Natural killer cell (primary cell): ENCODE measurements around the gene HYAL4. TPM values are rescaled to one million over a fixed set of nuclear protein-coding genes. Genes with fewer than 3 reads are reported as not detected.

Experiments used
- ATAC-seq, 3 donors: fragments of 150-1000 bp in 2 of 3; fragments of 200-7000 bp in 1 of 3; cut with Tn5 transposase; 1 replicate in 1 of 3; 2 replicates in 2 of 3; pipeline ENCODE4 v1.10.0; 2021; ENCODE audit warnings: mild to moderate bottlenecking in 2 of 3, moderate library complexity in 2 of 3
- DNase-seq, 2 donors: peaks; one replicate each; pipeline versions ENCODE4 v3.0.0 to v3.0.0-alpha.2; 2013 to 2021; ENCODE audit warnings: mixed read lengths in 1 of 2
- H3K27ac ChIP-seq: one replicate; pipeline ENCODE4 v1.5.1; 2013; ENCODE audit warnings: mild to moderate bottlenecking, low read length
- H3K27me3 ChIP-seq: one replicate; pipeline ENCODE4 v1.6.1; 2013; ENCODE audit warnings: low read length; ENCODE audit not compliant: control insufficient read depth, insufficient read depth
- H3K36me3 ChIP-seq: one replicate; pipeline ENCODE4 v1.6.1; 2013; ENCODE audit warnings: low read length; ENCODE audit not compliant: control insufficient read depth, insufficient read depth
- H3K4me1 ChIP-seq: one replicate; pipeline ENCODE4 v1.6.1; 2013; ENCODE audit warnings: low read length; ENCODE audit not compliant: control insufficient read depth, insufficient read depth
- H3K4me3 ChIP-seq: one replicate; pipeline ENCODE4 v1.5.1; 2013; ENCODE audit warnings: low read length
- H3K9me3 ChIP-seq: one replicate; pipeline ENCODE4 v1.6.1; 2013; ENCODE audit warnings: low read length; ENCODE audit not compliant: control insufficient read depth, insufficient read depth
- H3K27ac Mint-ChIP-seq, 2 donors: one replicate each; pipeline ENCODE4 v1.8.0; 2022; ENCODE audit warnings: mild to moderate bottlenecking in 2 of 2, mixed read lengths in 2 of 2, moderate library complexity in 1 of 2
- H3K27me3 Mint-ChIP-seq, 2 donors: one replicate each; pipeline ENCODE4 v1.8.0; 2022; ENCODE audit warnings: low read depth in 2 of 2, mixed read lengths in 2 of 2
- H3K36me3 Mint-ChIP-seq: one replicate; pipeline ENCODE4 v1.8.0; 2022; ENCODE audit warnings: mixed read lengths
- H3K4me1 Mint-ChIP-seq, 2 donors: one replicate each; pipeline ENCODE4 v1.8.0; 2022; ENCODE audit warnings: mixed read lengths in 2 of 2
- H3K4me3 Mint-ChIP-seq: one replicate; pipeline ENCODE4 v1.8.0; 2022; ENCODE audit warnings: mild to moderate bottlenecking, moderate library complexity, mixed read lengths
- H3K9me3 Mint-ChIP-seq, 2 donors: one replicate each; pipeline ENCODE4 v1.8.0; 2022; ENCODE audit warnings: mixed read lengths in 2 of 2
- WGBS: methylation state at CpG from one replicate; pipeline ENCODE4 v1.1.7; 2013; ENCODE audit warnings: missing lambda C conversion rate; ENCODE audit not compliant: insufficient coverage; 5-methylcytosine and 5-hydroxymethylcytosine counted together
- intact Hi-C: fragments of 100-400 bp; cut with micrococcal nuclease; formaldehyde crosslinking; loops from one replicate; pipeline ENCODE4 v1.14.2; 2022
- total RNA-seq, 4 donors: library from RNA; stranded (reverse); fragments of 120-200 nt in 1 of 4; gene quantifications; one replicate each; pipeline versions ENCODE4 v1.2.3 to v1.2.4, GENCODE V29; 2013 to 2022
- TF ChIP-seq, protein P1 (sequence below): fragments of 200-600 bp; IDR thresholded peaks from one replicate; pipeline ENCODE4 v1.8.0; 2022; ENCODE audit warnings: antibody characterized with exemption

HYAL4 gene
- total RNA-seq, 3 donors from 2014 or later (not counting 1 experiment from before 2014, with no cell fraction given): not detected

DNA sequence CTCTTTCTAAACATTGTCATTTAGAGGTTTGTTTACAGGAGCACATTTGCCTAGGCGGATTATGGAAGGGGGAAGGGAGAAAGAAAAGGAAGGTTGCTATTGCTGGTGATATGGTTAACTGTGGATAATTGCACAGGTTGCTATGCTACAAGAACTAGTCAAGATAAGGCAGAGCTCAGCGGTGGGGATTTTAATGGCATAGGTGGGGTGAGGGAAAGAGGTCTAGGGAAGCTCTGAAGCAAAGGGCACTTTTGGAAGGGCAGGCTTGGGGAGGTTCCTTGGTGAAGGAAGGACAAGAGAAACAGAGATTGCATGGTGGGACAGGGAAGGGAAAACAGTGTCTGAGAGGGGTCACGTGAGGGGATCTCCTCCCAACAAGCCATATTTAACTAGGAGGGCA is 19.5 kb downstream of the HYAL4 start:
- no peaks in the 10 kb centered on the region for H3K9me3 ChIP-seq
- 90% methylated on average over 3 of the region's 3 CpGs for WGBS
- TF ChIP-seq, protein P1, sequence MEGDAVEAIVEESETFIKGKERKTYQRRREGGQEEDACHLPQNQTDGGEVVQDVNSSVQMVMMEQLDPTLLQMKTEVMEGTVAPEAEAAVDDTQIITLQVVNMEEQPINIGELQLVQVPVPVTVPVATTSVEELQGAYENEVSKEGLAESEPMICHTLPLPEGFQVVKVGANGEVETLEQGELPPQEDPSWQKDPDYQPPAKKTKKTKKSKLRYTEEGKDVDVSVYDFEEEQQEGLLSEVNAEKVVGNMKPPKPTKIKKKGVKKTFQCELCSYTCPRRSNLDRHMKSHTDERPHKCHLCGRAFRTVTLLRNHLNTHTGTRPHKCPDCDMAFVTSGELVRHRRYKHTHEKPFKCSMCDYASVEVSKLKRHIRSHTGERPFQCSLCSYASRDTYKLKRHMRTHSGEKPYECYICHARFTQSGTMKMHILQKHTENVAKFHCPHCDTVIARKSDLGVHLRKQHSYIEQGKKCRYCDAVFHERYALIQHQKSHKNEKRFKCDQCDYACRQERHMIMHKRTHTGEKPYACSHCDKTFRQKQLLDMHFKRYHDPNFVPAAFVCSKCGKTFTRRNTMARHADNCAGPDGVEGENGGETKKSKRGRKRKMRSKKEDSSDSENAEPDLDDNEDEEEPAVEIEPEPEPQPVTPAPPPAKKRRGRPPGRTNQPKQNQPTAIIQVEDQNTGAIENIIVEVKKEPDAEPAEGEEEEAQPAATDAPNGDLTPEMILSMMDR: no peak
- no peaks in the 10 kb centered on the region for H3K36me3 ChIP-seq
- DNase-seq (no peak), ATAC-seq (no peak)
- H3K4me3 ChIP-seq: no peak overlapping the region
- Mint-ChIP-seq H3K9me3 (no peaks in the 10 kb centered on the region), H3K27ac (no peak overlapping the region), H3K36me3 (no peaks in the 10 kb centered on the region), H3K4me3 (no peak overlapping the region), H3K4me1 (no peaks in the 10 kb centered on the region), H3K27me3 (peaks cover 5 to 7% of the 10 kb centered on the region in 2 donors)
- no peak overlapping the region for H3K27ac ChIP-seq
- intact Hi-C loops: no loop called here
- no peaks in the 10 kb centered on the region for H3K27me3 ChIP-seq
- H3K4me1 ChIP-seq: no peaks in the 10 kb centered on the region

DNA sequence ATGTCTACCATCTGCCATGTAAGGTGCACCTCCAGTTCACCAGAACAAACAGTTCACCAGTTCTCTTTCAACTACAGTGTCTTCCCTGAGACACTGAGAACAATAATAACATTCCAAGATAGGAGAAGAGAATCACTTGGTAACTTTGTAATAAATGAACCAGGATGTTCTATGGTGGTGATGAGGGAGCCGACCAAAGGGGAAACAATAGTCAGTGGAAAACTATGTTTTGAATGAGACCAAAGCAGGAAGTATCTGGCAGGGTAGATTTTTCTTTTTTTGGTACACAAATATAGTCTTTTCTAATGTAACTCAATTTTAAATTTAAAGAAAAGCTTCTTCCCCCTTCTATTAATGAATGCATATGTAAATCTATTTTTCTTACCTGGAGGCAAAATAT is 20.0 kb downstream of the HYAL4 start:
- H3K4me1 ChIP-seq: no peaks in the 10 kb centered on the region

DNA sequence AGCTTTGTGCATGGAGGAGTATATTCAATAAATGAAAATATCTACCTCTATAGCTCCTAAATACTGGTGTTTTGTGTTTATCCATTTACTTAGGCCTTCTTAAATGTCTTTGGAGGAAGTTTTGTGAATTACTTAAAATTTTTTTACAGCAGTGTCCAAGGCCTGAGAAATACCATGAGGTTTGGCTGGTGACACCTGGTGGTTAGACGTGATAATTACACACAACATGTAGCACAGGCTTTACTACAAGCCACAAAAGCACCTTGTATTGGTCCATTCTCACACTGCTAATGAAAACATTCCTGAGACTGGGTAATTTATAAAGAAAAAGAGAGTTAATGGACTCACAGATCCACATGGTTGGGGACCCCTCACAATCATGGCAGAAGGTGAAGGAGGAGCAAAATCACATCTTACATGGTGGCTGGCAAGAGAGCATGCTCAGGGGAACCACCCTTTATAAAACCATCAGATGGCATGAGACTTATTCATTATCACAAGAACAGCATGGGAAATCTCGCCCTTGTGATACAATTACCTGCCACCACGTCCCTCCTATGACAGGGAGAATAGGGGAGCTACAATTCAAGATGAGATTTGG is 20.6 kb downstream of the HYAL4 start:
- Histone ChIP-seq H3K4me3 (no peak overlapping the region), H3K9me3 (no peaks in the 10 kb centered on the region), H3K27ac (no peak overlapping the region), H3K36me3 (no peaks in the 10 kb centered on the region), H3K27me3 (no peaks in the 10 kb centered on the region), H3K4me1 (no peaks in the 10 kb centered on the region)
- H3K36me3 Mint-ChIP-seq: no peaks in the 10 kb centered on the region
- no peak overlapping the region for H3K4me3 Mint-ChIP-seq
- no peak overlapping the region for H3K27ac Mint-ChIP-seq
- no peaks in the 10 kb centered on the region for H3K4me1 Mint-ChIP-seq
- peaks cover 5 to 7% of the 10 kb centered on the region in 2 donors for H3K27me3 Mint-ChIP-seq
- WGBS: 19% methylated on average over 2 of the region's 3 CpGs
- H3K9me3 Mint-ChIP-seq: no peaks in the 10 kb centered on the region
- intact Hi-C loops: loop anchor here (1.0 kb wide), 4 partner anchors 13 to 371 kb away; no protein-coding TSS in a partner anchor
- peak in 1 of 2 donors; percentile 78 for DNase-seq
- TF ChIP-seq, protein P1: peak; percentile 75
- peak; percentile 59 to 81 (median 72) for ATAC-seq

More for the DNA sequence above, 20.0 kb downstream of the HYAL4 start:
- no peaks in the 10 kb centered on the region for H3K9me3 ChIP-seq
- no peak overlapping the region for H3K27ac Mint-ChIP-seq
- no peak overlapping the region for H3K4me3 ChIP-seq
- no peaks in the 10 kb centered on the region for H3K36me3 Mint-ChIP-seq
- no peak overlapping the region for H3K27ac ChIP-seq
- H3K27me3 ChIP-seq: no peaks in the 10 kb centered on the region
- H3K9me3 Mint-ChIP-seq: no peaks in the 10 kb centered on the region
- no peak overlapping the region for H3K4me3 Mint-ChIP-seq
- peaks cover 3 to 7% of the 10 kb centered on the region in 2 donors for H3K27me3 Mint-ChIP-seq
- intact Hi-C loops: loop anchor here (1.0 kb wide), 3 partner anchors 183 to 371 kb away; no protein-coding TSS in a partner anchor
- no peaks in the 10 kb centered on the region for H3K4me1 Mint-ChIP-seq
- WGBS: 79% methylated on average over 1 of the region's 1 CpG
- ATAC-seq (no peak), DNase-seq (no peak)
- TF ChIP-seq, protein P1: no peak
- no peaks in the 10 kb centered on the region for H3K36me3 ChIP-seq

DNA sequence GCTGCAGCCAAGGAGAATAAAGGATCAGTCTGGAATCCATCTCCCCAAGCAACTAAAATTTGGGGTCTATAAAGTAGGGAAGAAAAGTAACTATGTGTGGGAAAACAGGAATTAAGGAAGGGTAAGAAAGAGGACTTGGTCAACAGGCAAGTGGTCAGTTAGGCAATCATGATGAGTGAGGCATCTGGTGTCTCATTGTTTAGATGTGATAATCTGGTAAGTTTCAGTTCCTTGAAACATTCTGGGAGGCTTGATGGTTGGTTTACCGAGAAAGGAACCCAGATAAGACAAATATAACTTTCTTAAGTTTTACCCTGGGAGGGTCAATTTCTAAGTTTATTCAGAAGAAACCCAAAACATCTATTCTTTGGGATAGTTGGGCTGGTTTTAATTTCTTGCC is 22.3 kb downstream of the HYAL4 start:
- no peaks in the 10 kb centered on the region for H3K9me3 ChIP-seq
- no peaks in the 10 kb centered on the region for H3K36me3 ChIP-seq
- H3K4me1 Mint-ChIP-seq: peaks cover 0 to 1% of the 10 kb centered on the region in 2 donors
- intact Hi-C loops: no loop called here
- no peak overlapping the region for H3K27ac Mint-ChIP-seq
- H3K9me3 Mint-ChIP-seq: no peaks in the 10 kb centered on the region
- H3K27me3 ChIP-seq: no peaks in the 10 kb centered on the region
- ATAC-seq (no peak), DNase-seq (no peak)
- H3K4me3 ChIP-seq: no peak overlapping the region
- H3K4me1 ChIP-seq: no peaks in the 10 kb centered on the region
- no CpG with 5 or more reads among the region's 1 CpG for WGBS
- no peak overlapping the region for H3K27ac ChIP-seq
- H3K4me3 Mint-ChIP-seq: no peak overlapping the region
- H3K27me3 Mint-ChIP-seq: peaks cover 5 to 7% of the 10 kb centered on the region in 2 donors
- TF ChIP-seq, protein P1: no peak
- no peaks in the 10 kb centered on the region for H3K36me3 Mint-ChIP-seq
